Suprapubic skin (tissue), 4 donors: ENCODE measurements around the gene AFF1. TPM values are rescaled to one million over a fixed set of nuclear protein-coding genes. Genes with fewer than 3 reads are reported as not detected.

ENCODE experiments used
- DNase-seq, 2 donors: peaks; one replicate each; pipeline ENCODE4 v3.0.0-alpha.2; 2019; ENCODE audit warnings: low spot score in 2 of 2
- H3K27ac ChIP-seq: fragments of 200-600 bp; sonication (generic); one replicate; pipeline ENCODE4 v1.5.1; 2019
- H3K27me3 ChIP-seq: fragments of 200-600 bp; sonication (generic); one replicate; pipeline ENCODE4 v1.5.1; 2019
- H3K36me3 ChIP-seq: fragments of 200-600 bp; sonication (generic); one replicate; pipeline ENCODE4 v1.5.1; 2019
- H3K4me1 ChIP-seq: fragments of 200-600 bp; sonication (generic); one replicate; pipeline ENCODE4 v1.5.1; 2019
- H3K4me3 ChIP-seq: fragments of 200-600 bp; sonication (generic); one replicate; pipeline ENCODE4 v1.5.1; 2019; ENCODE audit warnings: mild to moderate bottlenecking
- H3K9me3 ChIP-seq: fragments of 200-600 bp; sonication (generic); one replicate; pipeline ENCODE4 v1.5.1; 2019
- CTCF ChIP-seq, 2 donors: fragments of 200-600 bp in 1 of 2; fragments of 450-650 bp in 1 of 2; sonication (generic) in 1 of 2; IDR thresholded peaks; one replicate each; pipeline ENCODE4 v1.5.1; 2016 to 2019; ENCODE audit warnings: antibody characterized with exemption in 2 of 2, mild to moderate bottlenecking in 1 of 2, moderate library complexity in 1 of 2
- EP300 ChIP-seq: sonication (generic); formaldehyde crosslinking; IDR thresholded peaks from one replicate; pipeline ENCODE4 v1.6.1; 2017; ENCODE audit warnings: antibody characterized with exemption
- POLR2A ChIP-seq, 2 donors: fragments of 450-650 bp; IDR thresholded peaks; one replicate each; pipeline ENCODE4 v1.6.1; 2017; ENCODE audit warnings: antibody characterized with exemption in 2 of 2, mild to moderate bottlenecking in 2 of 2, moderate library complexity in 2 of 2
- POLR2AphosphoS5 ChIP-seq, 3 donors: sonication (generic); formaldehyde crosslinking; IDR thresholded peaks; one replicate each; pipeline ENCODE4 v1.6.1; 2017; ENCODE audit warnings: antibody characterized with exemption in 3 of 3
- WGBS: methylation state at CpG from one replicate; pipeline ENCODE4 v1.1.5; 2018; 5-methylcytosine and 5-hydroxymethylcytosine counted together
- total RNA-seq, 4 donors: library from RNA; depleted of rRNA; stranded (reverse); fragments of >200 nt; gene quantifications; one replicate each; pipeline ENCODE4 v1.1.0, GENCODE V29; 2016

The AFF1 gene
- total RNA-seq, 4 donors from 2014 or later: 67.2 to 175 (median 103) TPM

DNA sequence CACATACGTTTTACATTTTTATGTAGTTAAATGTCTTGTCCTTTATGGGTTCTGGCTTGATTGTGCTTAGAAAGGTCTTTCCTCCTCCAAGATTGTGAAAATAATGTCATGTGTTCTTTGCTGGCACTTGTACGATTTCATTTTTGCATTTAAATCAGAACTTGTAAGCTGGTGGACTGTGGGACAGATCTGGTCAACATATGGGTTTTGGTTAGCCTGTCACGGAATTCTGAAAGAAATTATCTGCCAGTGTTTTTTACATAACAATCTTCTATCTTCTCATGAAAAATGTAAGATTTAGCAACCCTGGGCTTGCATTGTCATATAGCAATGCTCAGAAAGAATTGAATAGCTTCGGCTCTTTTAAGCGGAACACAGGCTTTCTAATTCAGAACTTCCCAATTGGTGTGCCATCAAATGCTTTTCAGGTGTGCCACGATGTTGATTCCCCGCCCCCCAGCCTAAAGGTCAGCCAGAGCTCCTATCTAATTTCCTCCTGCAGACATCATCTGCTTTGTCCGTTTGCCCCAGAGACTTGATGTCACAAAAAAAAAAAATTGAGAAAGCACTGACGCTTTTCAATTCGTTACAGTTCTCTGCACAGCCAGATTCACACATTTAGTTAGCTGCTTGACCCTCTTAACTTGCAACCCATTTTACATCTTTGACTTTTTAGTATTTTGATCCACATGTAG, 16.2 kb downstream of the AFF1 start:
- Histone ChIP-seq H3K9me3 (no peaks in the 10 kb centered on the region), H3K4me3 (no peak overlapping the region), H3K27me3 (no peaks in the 10 kb centered on the region), H3K4me1 (peaks cover 18% of the 10 kb centered on the region), H3K27ac (no peak overlapping the region), H3K36me3 (peaks cover 11% of the 10 kb centered on the region)
- TF ChIP-seq EP300 (no peak), POLR2A (IDR thresholded peaks at IDR 0.05) (no peak), POLR2AphosphoS5 (IDR thresholded peaks at IDR 0.05) (no peak), CTCF (IDR thresholded peaks at IDR 0.05) (no peak)
- 64% methylated on average over 10 of the region's 10 CpGs for WGBS
- no peak for DNase-seq

GRCh38 chr4:86955888-86956451, 21.2 kb downstream of the AFF1 start:
- Histone ChIP-seq H3K36me3 (peaks cover 3% of the 10 kb centered on the region), H3K9me3 (no peaks in the 10 kb centered on the region), H3K4me3 (no peak overlapping the region), H3K4me1 (peaks cover under 1% of the 10 kb centered on the region), H3K27ac (no peak overlapping the region), H3K27me3 (no peaks in the 10 kb centered on the region)
- TF ChIP-seq CTCF (IDR thresholded peaks at IDR 0.05) (no peak), POLR2AphosphoS5 (IDR thresholded peaks at IDR 0.05) (no peak), POLR2A (IDR thresholded peaks at IDR 0.05) (no peak), EP300 (no peak)
- no peak for DNase-seq

DNA sequence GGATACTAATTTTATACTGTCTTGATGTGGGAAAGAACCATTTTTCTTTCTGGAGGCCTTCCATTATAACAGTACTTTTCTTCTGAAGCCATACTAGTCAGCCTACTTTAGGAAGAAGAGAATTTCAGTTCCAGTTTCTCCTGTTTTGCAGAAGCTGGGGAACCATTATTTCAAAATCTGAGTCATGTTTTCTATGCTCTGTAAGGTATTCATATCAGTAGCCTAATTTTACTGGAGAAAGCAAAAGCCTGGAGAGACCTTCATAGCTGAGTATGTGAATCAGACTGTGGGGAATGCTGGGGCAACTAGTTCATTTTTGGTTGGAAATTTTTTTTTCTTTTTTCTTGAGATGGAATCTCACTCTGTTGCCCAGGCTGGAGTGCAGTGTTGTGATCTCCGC, 22.4 kb downstream of the AFF1 start:
- no peaks in the 10 kb centered on the region for H3K9me3 ChIP-seq
- no peak for TF ChIP-seq POLR2A (IDR thresholded peaks at IDR 0.05)
- TF ChIP-seq POLR2AphosphoS5 (IDR thresholded peaks at IDR 0.05): no peak
- no peak for TF ChIP-seq CTCF (IDR thresholded peaks at IDR 0.05)
- no peak for TF ChIP-seq EP300
- H3K4me1 ChIP-seq: peaks cover 7% of the 10 kb centered on the region
- H3K36me3 ChIP-seq: peaks cover 3% of the 10 kb centered on the region
- H3K27ac ChIP-seq: no peak overlapping the region
- WGBS: 100% methylated on average over 1 of the region's 1 CpG
- no peak for DNase-seq
- no peak overlapping the region for H3K4me3 ChIP-seq
- no peaks in the 10 kb centered on the region for H3K27me3 ChIP-seq

DNA sequence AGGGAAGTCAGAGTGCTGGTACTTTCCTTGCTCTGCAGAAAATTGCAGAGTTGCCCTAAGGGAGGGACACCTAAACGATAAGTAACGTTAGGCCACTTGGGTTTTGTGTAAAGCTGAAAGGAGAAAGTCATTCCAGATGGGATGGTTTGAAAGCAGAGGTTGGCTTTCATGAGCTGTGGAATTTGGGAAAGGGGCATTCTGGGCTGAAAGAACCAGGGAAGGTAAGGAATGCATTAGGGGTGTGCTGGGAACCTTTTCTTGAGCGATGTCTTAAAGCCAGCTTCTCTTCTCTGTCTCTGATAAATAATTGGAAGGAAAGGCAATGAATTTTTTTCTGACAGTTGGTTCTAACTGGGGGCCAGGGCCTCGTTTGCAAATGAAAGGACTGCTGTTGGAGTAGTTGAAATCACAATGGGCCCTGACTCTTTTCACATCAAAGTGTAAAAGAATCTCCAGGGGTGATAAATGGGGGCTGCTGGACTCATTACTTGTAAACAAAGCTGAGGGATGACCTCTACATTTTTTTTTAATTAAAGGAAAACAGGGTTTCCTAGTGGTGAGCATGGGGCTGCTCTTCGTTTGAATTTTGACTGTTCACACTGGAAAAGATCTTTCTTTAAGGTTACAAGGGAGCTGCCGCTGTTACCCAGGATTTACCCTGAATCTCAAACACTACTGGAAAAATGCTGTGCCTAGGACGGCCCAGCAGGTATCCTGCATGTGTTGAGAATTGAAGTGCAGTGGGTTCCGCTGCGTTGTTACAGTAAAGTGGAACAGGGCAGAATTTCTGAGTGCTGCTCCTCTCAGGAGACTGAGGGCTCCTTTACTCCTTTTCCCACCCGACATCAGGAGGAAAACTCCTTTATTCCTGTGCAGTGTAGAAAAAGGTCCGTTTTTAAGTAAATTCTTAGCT, 25.0 kb downstream of the AFF1 start:
- no peaks in the 10 kb centered on the region for H3K9me3 ChIP-seq
- no peaks in the 10 kb centered on the region for H3K27me3 ChIP-seq
- H3K27ac ChIP-seq: no peak overlapping the region
- 68% methylated on average over 11 of the region's 11 CpGs for WGBS
- TF ChIP-seq POLR2A (IDR thresholded peaks at IDR 0.05): no peak
- H3K4me1 ChIP-seq: peaks cover 7% of the 10 kb centered on the region
- DNase-seq: no peak
- H3K36me3 ChIP-seq: no peaks in the 10 kb centered on the region
- H3K4me3 ChIP-seq: no peak overlapping the region

- peaks cover 10% of the 10 kb centered on the region for H3K4me1 ChIP-seq
- WGBS: 28% methylated on average over 2 of the region's 2 CpGs
- peak overlapping the region; percentile 8 for H3K27ac ChIP-seq
These were observed 25.7 kb downstream of the AFF1 start for GRCh38 chr4:86960557-86960961.

More at GRCh38 chr4:86960557-86960961, 25.7 kb downstream of the AFF1 start:
- H3K4me3 ChIP-seq: no peak overlapping the region
- no peak for TF ChIP-seq CTCF (IDR thresholded peaks at IDR 0.05)
- no peak for TF ChIP-seq EP300
- TF ChIP-seq POLR2AphosphoS5 (IDR thresholded peaks at IDR 0.05): no peak
- TF ChIP-seq POLR2A (IDR thresholded peaks at IDR 0.05): no peak
- H3K36me3 ChIP-seq: no peaks in the 10 kb centered on the region
- no peaks in the 10 kb centered on the region for H3K27me3 ChIP-seq
- DNase-seq: no peak
- no peaks in the 10 kb centered on the region for H3K9me3 ChIP-seq
